Measurements from ENCODE around the gene KCNQ1. TPM values are rescaled to one million over a fixed set of nuclear protein-coding genes. Genes with fewer than 3 reads are reported as not detected.

Gene KCNQ1
- total RNA-seq, 1 donor from 2014 or later: 8.5 TPM

DNA sequence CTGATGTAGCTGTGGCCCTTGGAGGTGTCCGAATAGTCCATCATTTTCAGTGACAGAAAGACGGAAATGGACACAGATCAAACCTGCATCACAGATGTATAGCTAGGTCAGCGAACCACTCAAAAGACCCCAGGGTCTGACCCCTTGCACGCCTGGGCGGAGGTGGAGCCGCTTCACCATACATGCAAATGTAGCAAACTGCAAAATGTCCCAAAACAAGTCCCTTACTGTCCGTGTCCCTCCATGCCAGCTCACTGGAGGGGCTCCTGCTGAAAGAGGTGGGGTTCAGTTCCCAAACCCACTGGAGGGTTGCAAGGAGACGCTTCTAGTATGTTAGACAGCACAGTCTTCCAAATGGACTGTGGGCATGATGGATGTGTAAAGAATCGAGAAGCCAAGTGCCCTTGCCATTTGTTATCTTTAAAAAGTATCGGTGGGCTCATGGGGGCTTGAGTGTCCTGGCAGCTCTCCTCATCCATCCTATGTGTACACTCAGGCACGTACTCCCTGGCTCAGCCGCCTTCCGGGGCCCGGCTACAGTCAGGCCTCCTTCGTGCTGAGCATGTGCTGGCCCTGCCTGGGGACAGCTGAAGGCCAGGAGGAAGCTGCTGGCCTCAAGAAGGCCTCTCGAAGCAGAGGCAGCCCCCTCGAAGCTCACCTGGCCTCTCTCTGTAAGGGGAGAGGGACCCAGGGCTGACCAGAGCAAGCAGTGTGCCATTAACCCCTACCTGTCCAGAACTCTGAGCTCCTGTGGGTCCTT is 275.2 kb downstream of the KCNQ1 start:
- Mint-ChIP-seq H3K27ac (no peak overlapping the region), H3K4me1 (peaks cover 51% of the 10 kb centered on the region), H3K4me3 (no peak overlapping the region), H3K9me3 (no peaks in the 10 kb centered on the region), H3K36me3 (no peaks in the 10 kb centered on the region), H3K27me3 (ENCODE audit: low read depth) (no peaks in the 10 kb centered on the region)
- DNase-seq (ENCODE audit: low spot score in 2 of 2, unreplicated experiment in 2 of 2): no peak
- TF ChIP-seq, protein P1, sequence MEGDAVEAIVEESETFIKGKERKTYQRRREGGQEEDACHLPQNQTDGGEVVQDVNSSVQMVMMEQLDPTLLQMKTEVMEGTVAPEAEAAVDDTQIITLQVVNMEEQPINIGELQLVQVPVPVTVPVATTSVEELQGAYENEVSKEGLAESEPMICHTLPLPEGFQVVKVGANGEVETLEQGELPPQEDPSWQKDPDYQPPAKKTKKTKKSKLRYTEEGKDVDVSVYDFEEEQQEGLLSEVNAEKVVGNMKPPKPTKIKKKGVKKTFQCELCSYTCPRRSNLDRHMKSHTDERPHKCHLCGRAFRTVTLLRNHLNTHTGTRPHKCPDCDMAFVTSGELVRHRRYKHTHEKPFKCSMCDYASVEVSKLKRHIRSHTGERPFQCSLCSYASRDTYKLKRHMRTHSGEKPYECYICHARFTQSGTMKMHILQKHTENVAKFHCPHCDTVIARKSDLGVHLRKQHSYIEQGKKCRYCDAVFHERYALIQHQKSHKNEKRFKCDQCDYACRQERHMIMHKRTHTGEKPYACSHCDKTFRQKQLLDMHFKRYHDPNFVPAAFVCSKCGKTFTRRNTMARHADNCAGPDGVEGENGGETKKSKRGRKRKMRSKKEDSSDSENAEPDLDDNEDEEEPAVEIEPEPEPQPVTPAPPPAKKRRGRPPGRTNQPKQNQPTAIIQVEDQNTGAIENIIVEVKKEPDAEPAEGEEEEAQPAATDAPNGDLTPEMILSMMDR (IDR thresholded peaks at IDR 0.05; ENCODE audit: unreplicated experiment): no peak

DNA sequence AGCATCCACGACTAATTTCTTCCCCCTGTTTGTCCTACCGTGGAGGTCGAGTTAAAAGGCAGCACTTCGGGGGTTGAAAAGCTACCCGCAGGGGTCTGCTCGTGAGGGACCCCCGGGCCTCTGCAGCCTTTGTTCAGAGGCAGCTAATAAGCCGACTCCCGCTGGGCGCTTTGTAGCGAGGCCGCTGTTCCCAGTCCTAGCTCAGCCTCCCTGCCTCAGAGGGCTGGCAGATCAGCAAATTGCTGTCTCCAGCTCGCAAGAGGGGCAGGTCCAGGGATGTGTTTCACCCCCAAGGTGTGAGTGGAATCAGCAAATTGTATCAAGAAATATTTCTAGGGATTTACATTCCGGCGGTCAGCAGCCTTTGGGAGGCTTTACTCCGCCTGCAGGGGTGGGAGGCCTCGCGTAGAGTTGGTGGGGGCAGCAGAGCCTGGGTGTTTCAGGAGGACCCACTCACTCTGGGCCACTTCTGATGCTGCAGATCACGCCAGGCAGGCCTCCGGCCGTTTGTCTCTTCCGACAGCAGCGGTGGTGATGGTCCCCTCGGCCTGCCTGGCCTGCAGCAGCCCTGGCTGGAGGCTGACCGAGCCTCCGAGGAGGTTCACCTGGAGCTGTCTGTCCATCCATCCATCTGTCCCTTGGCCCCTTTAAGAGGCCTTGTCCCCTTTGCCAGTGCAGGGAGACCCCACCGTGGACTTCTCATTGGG is 276.6 kb downstream of the KCNQ1 start:
- Mint-ChIP-seq H3K4me1 (peaks cover 57% of the 10 kb centered on the region), H3K27ac (no peak overlapping the region), H3K27me3 (ENCODE audit: low read depth) (no peaks in the 10 kb centered on the region), H3K4me3 (no peak overlapping the region), H3K9me3 (no peaks in the 10 kb centered on the region), H3K36me3 (no peaks in the 10 kb centered on the region)
- DNase-seq (ENCODE audit: low spot score in 2 of 2, unreplicated experiment in 2 of 2): no peak
- TF ChIP-seq, protein P1 (IDR thresholded peaks at IDR 0.05; ENCODE audit: unreplicated experiment): no peak

DNA sequence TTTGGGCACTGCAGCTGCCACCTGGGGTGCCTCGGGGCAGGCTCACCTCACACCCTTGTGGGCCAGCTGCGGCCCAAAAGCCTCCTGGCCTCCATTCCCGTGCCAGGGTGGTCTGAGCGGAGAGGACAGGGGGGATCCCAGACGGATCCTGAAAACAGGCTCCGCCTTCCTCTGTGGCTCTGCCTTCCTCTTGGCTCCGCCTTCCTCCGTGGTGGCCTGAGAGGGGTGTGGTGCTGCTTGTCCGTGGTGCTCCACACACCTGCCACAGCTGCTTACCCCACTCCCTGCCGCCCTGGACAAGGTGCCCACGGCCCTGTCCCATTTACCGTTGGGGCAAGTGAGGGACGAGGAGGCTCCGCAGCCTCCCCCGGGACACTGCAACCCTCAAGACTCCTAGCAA is 278.1 kb downstream of the KCNQ1 start:
- H3K36me3 Mint-ChIP-seq: no peaks in the 10 kb centered on the region

DNA sequence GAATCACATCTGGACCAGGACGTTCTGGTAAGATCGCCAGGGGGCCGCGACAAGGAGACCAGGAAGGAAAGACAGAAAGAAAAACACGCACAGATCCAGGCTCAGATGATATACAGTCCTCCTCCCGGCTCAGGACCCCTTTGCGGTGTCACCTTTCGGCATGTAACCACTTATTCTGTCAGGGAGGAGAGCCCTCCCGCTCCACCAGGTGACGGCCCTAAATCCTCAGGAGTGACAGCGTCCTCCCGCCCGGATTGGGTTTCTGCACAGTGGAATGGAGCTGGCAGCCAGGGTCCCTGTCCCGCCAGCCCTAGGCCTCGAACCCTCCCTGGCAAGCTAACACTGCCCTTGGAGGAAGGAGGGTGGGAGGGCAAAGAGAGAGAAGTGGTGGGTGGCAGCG is 279.3 kb downstream of the KCNQ1 start:
- H3K36me3 Mint-ChIP-seq: no peaks in the 10 kb centered on the region
- DNase-seq (ENCODE audit: low spot score in 2 of 2, unreplicated experiment in 2 of 2): no peak
- H3K4me1 Mint-ChIP-seq: peaks cover 61% of the 10 kb centered on the region
- H3K4me3 Mint-ChIP-seq: peak overlapping the region; percentile 20
- no peaks in the 10 kb centered on the region for H3K27me3 Mint-ChIP-seq (ENCODE audit: low read depth)
- peak overlapping the region; percentile 95 for H3K27ac Mint-ChIP-seq
- H3K9me3 Mint-ChIP-seq: no peaks in the 10 kb centered on the region
- TF ChIP-seq, protein P1 (IDR thresholded peaks at IDR 0.05; ENCODE audit: unreplicated experiment): no peak

More for the DNA sequence above, 278.1 kb downstream of the KCNQ1 start:
- peaks cover 60% of the 10 kb centered on the region for H3K4me1 Mint-ChIP-seq
- H3K4me3 Mint-ChIP-seq: no peak overlapping the region
- H3K9me3 Mint-ChIP-seq: no peaks in the 10 kb centered on the region
- H3K27ac Mint-ChIP-seq: no peak overlapping the region
- no peak for DNase-seq (ENCODE audit: low spot score in 2 of 2, unreplicated experiment in 2 of 2)
- TF ChIP-seq, protein P1 (IDR thresholded peaks at IDR 0.05; ENCODE audit: unreplicated experiment): no peak
- no peaks in the 10 kb centered on the region for H3K27me3 Mint-ChIP-seq (ENCODE audit: low read depth)

DNA sequence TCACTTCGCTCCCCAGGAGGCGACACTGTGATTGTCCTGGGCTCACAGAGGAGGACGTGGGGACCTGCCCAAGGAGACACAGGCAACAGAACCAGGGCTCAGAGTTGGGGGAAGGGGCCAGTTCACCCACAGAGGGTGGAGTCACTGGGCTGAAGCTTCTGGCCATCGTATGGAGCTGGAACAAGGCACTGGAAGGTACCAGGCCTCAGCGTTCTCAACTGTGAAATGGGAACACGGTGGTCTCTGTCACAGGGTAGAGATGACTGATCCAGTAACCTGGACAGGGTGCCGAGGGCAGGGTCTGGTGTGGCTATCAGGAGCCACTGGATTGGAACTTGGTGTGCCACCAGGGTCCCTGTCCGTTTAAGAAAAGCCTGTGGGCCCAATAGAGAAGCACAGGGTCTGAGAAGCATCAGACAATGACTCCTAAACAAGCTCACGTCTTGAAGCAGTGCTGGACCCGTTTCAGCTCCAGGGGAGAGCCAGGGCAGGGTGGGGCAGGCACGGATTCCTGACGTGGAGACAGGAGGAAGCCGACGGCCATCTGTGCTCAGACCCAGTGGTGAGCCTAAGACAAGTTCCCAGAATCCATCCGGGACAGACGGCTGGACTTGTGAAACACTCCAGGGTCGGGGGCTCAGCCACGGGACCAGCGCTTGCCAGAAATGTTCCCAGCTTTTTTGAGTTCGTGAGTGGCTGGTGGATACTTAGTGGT is 280.0 kb downstream of the KCNQ1 start:
- H3K4me3 Mint-ChIP-seq: no peak overlapping the region
- no peaks in the 10 kb centered on the region for H3K9me3 Mint-ChIP-seq
- TF ChIP-seq, protein P1 (IDR thresholded peaks at IDR 0.05; ENCODE audit: unreplicated experiment): no peak
- H3K27me3 Mint-ChIP-seq (ENCODE audit: low read depth): no peaks in the 10 kb centered on the region
- DNase-seq (ENCODE audit: low spot score in 2 of 2, unreplicated experiment in 2 of 2): no peak
- H3K27ac Mint-ChIP-seq: peak overlapping the region; percentile 95
- no peaks in the 10 kb centered on the region for H3K36me3 Mint-ChIP-seq
- H3K4me1 Mint-ChIP-seq: peaks cover 61% of the 10 kb centered on the region
